A172 (cell line): ENCODE measurements around the gene PPP6R3. TPM values are rescaled to one million over a fixed set of nuclear protein-coding genes. Genes with fewer than 3 reads are reported as not detected.
"Not testable (repeated sequence)": the region's sequence is repeated elsewhere in the genome, so short reads cannot be mapped to it uniquely, and the experiment has no call there.

ENCODE experiments used
- DNase-seq: peaks from one replicate; pipeline ENCODE4 v3.0.0-alpha.2; 2015; ENCODE audit warnings: low spot score
- total RNA-seq: library from RNA; depleted of rRNA; stranded (reverse); fragments of >200 nt; shearing (Covaris generic); gene quantifications from 2 replicates; pipeline ENCODE4 v1.2.3, GENCODE V29; 2014

Gene PPP6R3
- total RNA-seq, 1 experiment from 2014 or later = 116 TPM

DNA sequence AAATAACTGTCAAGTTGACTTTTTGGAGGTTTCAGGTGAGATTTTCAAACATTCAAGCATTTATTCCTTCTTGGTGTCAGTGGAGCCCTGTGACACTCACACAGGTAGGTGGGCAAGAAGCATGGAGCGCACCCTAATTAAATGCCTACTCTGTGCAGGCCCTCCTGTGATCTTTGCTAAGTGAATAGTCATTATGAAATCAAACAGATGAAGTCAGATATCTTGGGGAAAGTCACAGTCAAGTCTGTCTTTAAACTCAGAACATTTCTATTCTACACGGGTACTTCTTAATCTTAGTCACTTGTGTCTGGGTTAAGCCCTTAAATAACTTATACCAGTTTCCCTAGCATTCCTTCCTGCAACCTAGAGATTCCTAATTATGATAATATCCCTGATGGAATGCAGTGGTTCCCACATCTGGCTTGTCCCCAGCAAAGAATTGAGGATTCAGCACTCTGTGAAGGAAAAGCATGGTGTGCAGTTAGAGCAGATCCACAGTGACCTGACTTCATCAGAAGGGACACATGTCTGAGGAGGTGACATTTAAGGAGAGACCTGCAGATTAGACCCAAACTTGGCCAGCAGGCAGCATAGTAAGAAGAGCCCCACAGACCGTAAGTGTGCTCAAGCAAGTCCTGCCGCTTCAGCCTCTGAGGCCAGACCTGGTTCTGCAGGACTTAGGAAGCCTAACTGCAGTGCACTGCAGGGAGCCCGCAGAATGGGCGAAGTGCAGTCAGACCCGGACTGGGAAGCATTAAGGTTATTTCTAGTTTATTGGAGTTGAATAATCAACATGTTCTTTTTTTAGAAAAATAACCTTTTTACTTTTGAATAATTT, 138.5 kb downstream of the PPP6R3 start:
- DNase-seq = no peak

- DNase-seq = no peak
Measured at GRCh38 chr11:68601147-68601546, 140.6 kb downstream of the PPP6R3 start.

- no peak for DNase-seq
Measured at GRCh38 chr11:68609761-68610160, 149.2 kb downstream of the PPP6R3 start.

- DNase-seq = peak; percentile 2
Measured at GRCh38 chr11:68610452-68611116, 150.0 kb downstream of the PPP6R3 start.

DNA sequence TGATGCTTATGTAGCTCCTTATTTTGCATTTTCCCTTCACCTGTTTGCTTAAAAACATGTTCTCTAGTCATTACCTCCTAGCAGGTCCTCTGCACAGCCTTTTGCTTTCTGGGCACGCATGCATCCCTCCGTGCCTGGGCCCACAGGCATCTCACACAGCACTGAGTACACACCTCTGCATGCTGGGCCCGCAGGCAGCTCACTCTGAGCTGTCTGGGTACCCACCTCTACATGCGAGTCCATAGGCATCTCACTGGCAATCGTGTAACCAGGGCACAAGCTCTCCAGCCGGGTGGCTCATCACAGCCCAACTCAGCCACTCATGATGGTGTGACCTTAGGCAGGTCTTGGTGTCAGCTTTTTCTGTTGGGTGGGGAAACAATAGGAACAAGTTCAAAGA, 155.1 kb downstream of the PPP6R3 start:
- DNase-seq = no peak

DNA sequence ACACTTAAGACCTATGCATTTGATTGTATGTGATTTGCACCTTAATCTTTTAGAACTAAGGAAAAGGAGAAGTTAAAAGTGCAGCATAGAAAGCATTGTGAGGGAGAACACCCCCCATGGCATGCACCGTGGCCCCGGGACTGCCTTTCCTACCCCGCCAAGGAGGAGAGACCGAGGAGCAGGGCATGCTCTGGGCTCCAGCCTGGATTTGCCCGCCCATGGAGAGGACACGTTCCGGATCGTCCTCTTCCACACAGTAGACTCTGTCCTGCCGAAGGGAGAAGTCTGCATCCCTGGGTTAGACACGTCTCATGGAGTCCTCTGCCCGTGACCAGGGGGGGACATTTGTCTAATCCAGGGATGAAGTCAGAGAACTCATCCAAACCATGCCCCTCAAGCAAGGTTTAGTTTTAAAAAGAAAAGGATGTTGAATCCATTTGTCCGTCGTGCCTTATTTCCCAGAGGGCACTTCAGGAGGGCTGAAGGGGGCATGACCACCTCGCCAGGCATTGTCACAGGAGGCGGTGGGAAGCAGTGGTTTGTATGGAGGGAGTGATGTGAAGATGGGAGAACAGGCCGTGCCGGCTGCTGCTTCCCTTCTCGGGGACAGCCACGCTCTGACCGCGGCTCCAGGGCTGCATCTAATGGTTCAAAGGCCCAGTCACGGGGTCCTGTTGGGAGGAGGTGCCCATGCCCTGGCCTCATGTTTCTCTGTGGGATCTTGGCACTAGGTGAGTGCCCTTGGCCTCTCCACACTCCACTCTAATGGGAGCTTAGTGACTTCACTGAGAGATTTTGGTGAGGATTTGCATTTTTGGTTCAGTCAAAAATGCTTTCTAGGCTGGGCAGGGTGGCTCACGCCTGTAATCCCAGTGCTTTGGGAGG, 157.6 kb downstream of the PPP6R3 start:
- DNase-seq = no peak

DNA sequence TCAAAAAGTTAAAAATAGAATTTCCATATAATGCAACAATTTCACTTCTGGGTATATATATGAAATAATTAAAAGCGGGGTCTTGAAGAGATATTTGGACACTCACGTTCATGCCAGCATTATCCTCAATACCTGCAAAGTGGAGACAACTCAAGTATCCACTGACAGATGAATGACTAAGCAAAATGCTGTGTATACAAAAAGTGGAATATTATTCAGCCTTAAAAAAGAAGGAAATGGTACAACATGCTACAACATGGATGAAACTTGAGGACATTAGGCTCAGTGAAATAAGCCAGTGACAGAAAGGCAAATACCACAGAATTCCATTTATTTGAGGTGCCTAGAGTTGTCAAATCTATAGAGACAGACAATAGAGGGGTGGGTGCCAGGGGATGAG, 161.3 kb downstream of the PPP6R3 start:
- DNase-seq = no peak

- DNase-seq = not testable (repeated sequence)
Measured at GRCh38 chr11:68623706-68624105, 163.2 kb downstream of the PPP6R3 start.

DNA sequence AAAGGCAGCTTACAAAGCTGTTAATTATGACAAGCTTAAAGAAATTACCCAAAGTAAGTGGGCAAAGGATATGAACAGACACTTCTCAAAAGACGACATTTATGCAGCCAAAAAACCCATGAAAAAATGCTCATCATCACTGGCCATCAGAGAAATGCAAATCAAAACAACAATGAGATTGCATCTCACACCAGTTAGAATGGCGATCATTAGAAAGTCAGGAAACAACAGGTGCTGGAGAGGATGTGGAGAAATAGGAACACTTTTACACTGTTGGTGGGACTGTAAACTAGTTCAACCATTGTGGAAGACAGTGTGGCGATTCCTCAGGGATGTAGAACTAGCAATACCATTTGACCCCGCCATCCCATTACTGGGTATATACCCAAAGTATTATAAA, 164.5 kb downstream of the PPP6R3 start:
- not testable (repeated sequence) for DNase-seq

- not testable (repeated sequence) for DNase-seq
Measured at GRCh38 chr11:68626236-68626635, 165.7 kb downstream of the PPP6R3 start.

GRCh38 chr11:68628837-68629236, 168.3 kb downstream of the PPP6R3 start:
- not testable (repeated sequence) for DNase-seq

GRCh38 chr11:68632375-68632774, 171.8 kb downstream of the PPP6R3 start:
- DNase-seq = not testable (repeated sequence)

DNA sequence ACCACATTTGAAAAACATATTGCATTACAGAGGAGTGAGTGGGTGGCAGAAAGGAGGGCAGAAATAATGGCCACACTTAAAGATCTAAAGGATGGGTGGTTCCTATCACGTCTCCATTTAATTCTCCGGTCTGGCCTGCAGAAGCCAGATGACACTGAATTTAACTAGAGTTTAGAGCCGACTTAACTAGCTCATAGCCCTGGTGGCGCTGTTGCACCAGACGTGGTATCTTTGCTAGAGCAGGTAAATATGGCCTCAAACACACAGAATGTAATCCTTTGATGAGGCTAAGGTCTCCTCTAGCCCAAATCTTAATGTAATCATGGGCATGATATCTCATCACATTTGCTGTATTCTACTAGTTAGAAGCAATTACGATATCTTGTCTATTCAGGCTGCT, 172.2 kb downstream of the PPP6R3 start:
- DNase-seq = peak; percentile 46

DNA sequence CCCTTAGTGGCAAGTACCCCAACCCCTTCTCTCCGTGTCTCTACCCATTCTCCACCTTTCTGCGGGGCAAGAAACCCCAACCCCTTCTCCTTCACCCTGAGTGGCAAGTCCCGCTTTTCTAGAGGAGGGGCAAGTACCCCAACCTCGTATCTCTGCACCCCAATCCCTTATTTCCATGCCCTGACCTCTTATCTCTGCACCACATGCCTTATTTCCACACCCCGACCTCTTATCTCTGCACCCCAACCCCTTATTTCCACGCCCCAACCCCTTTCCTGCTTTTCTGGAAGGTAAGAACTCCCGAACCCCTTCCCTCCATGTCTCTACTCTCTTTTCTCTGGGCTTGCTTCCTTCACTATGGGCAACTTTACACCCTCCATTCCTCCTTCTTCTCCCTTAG, 174.1 kb downstream of the PPP6R3 start:
- DNase-seq = not testable (repeated sequence)

DNA sequence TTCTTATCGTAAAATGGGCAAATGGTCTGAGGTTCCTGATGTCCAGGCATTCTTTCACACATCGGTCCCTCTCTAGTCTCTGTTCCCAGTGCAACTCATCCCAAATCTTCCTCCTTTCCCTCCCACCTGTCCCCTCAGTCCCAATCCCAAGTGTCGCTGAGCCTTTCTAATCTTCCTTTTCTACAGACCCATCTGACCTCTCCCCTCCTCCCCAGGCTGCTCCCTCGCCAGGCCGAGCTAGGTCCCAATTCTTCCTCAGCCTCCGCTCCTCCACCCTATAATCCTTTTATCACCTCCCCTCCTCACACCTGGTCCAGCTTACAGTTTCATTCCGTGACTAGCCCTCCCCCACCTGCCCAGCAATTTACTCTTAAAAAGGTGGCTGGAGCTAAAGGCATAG, 174.6 kb downstream of the PPP6R3 start:
- not testable (repeated sequence) for DNase-seq

- DNase-seq = not testable (repeated sequence)
Measured at GRCh38 chr11:68635883-68636282, 175.3 kb downstream of the PPP6R3 start.

GRCh38 chr11:68639322-68639721, 178.8 kb downstream of the PPP6R3 start:
- not testable (repeated sequence) for DNase-seq

GRCh38 chr11:68641880-68642279, 181.3 kb downstream of the PPP6R3 start:
- DNase-seq = no peak

- no peak for DNase-seq
Measured at GRCh38 chr11:68643585-68643984, 183.0 kb downstream of the PPP6R3 start.

DNA sequence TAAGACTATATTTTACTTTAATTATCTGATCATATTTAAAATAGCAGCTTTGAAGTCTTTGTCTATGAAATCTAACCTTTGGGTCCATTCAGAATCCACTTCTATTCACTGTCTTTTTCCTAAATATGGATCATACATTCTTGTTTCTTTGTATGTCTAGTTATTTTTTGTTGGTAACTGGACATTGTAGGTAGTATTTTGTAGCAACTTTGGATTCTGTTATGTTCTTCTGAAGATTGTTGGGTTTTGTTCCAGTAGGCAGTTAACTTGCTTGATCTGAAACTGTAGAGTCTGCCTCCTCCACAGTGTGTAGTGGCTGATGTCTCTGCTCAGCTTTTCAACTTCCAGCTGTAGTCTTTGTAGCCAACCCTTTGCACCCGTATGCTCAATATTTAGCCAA, 186.3 kb downstream of the PPP6R3 start:
- DNase-seq = no peak

GRCh38 chr11:68649851-68650555, 189.5 kb downstream of the PPP6R3 start:
- DNase-seq = no peak
